KMS-11 (cell line): ENCODE results near the gene PCDHB13.
A peak's percentile ranks its signal among the peaks of the same experiment; 100 is the strongest.
"Not testable (repeated sequence)": the region's sequence is repeated elsewhere in the genome, so short reads cannot be mapped to it uniquely, and the experiment has no call there.

Experiments used
- H2AFZ ChIP-seq: fragments of 200-600 bp; sonication (generic); 2 replicates; pipeline ENCODE4 v1.6.1; 2016; ENCODE audit warnings: antibody characterized with exemption, mixed run types, low read depth
- H3K27ac ChIP-seq: fragments of 200-600 bp; sonication (generic); 2 replicates; pipeline ENCODE4 v1.6.1; 2016; ENCODE audit warnings: mild to moderate bottlenecking, mixed run types
- H3K27me3 ChIP-seq: fragments of 200-600 bp; sonication (generic); 2 replicates; pipeline ENCODE4 v1.6.1; 2017; ENCODE audit warnings: mild to moderate bottlenecking, low read depth, mixed run types, moderate library complexity; ENCODE audit not compliant: insufficient read depth
- H3K36me3 ChIP-seq: fragments of 200-600 bp; sonication (generic); 2 replicates; pipeline ENCODE4 v1.6.1; 2017; ENCODE audit warnings: mild to moderate bottlenecking, mixed run types; ENCODE audit not compliant: insufficient read depth
- H3K4me1 ChIP-seq: fragments of 200-600 bp; sonication (generic); 2 replicates; pipeline ENCODE4 v1.6.1; 2016; ENCODE audit warnings: mild to moderate bottlenecking, low read depth, mixed run types; ENCODE audit not compliant: poor library complexity, severe bottlenecking
- H3K4me2 ChIP-seq: fragments of 200-600 bp; sonication (generic); 2 replicates; pipeline ENCODE4 v1.7.0; 2016; ENCODE audit warnings: mild to moderate bottlenecking, mixed run types
- H3K4me3 ChIP-seq: fragments of 200-600 bp; sonication (generic); IDR thresholded peaks from 2 replicates; pipeline ENCODE4 v1.6.1; 2017; ENCODE audit warnings: low read depth, low read length, mixed read lengths; ENCODE audit not compliant: insufficient read depth
- H3K79me2 ChIP-seq: fragments of 200-600 bp; sonication (generic); 2 replicates; pipeline ENCODE4 v1.6.1; 2016; ENCODE audit warnings: low read depth, mixed run types; ENCODE audit not compliant: insufficient read depth
- H3K9ac ChIP-seq: fragments of 200-600 bp; sonication (generic); 2 replicates; pipeline ENCODE4 v1.6.1; 2016; ENCODE audit warnings: mild to moderate bottlenecking, mixed run types
- H4K20me1 ChIP-seq: fragments of 200-600 bp; sonication (generic); 2 replicates; pipeline ENCODE4 v1.6.1; 2016; ENCODE audit warnings: mild to moderate bottlenecking, mixed run types; ENCODE audit not compliant: insufficient read depth
- CTCF ChIP-seq: fragments of 200-600 bp; sonication (generic); conservative IDR thresholded peaks from 2 replicates; pipeline ENCODE4 v1.6.1; 2017; ENCODE audit warnings: low read depth, mild to moderate bottlenecking, antibody characterized with exemption, low read length, moderate library complexity, mixed read lengths

Gene PCDHB13

GRCh38 chr5:141180313-141180712 lies 33.4 kb upstream of the PCDHB13 start:
- no peak overlapping the region for H3K4me2 ChIP-seq
- no peak overlapping the region for H3K27ac ChIP-seq
- no peak overlapping the region for H2AFZ ChIP-seq
- H4K20me1 ChIP-seq: no peaks in the 10 kb centered on the region
- no peaks in the 10 kb centered on the region for H3K79me2 ChIP-seq
- no peak overlapping the region for H3K9ac ChIP-seq
- H3K36me3 ChIP-seq: no peaks in the 10 kb centered on the region
- no peaks in the 10 kb centered on the region for H3K27me3 ChIP-seq
- no peak for TF ChIP-seq CTCF
- H3K4me1 ChIP-seq: no peaks in the 10 kb centered on the region
- no peak overlapping the region for H3K4me3 ChIP-seq

GRCh38 chr5:141182248-141182647 lies 31.5 kb upstream of the PCDHB13 start, which contains the start of gene PCDHB16:
Gene PCDHB16 (plus strand): TSS chr5:141182387. CDS start chr5:141182560, 173 bp downstream.
- Histone ChIP-seq H3K79me2 (no peaks in the 10 kb centered on the region), H3K4me2 (no peak within 1 kb of the TSS), H3K4me1 (no peaks in the 10 kb centered on the region), H4K20me1 (no peaks in the 10 kb centered on the region), H3K4me3 (no peak within 1 kb of the TSS), H3K27me3 (no peaks in the 10 kb centered on the region), H3K9ac (no peak within 1 kb of the TSS), H3K27ac (no peak within 1 kb of the TSS), H2AFZ (no peak within 1 kb of the TSS), H3K36me3 (no peaks in the 10 kb centered on the region)
- TF ChIP-seq CTCF: no peak

GRCh38 chr5:141184117-141184855 lies 29.4 kb upstream of the PCDHB13 start:
- H2AFZ ChIP-seq, H3K4me1 ChIP-seq, H3K27ac ChIP-seq, H3K79me2 ChIP-seq, H3K4me2 ChIP-seq, H4K20me1 ChIP-seq, H3K4me3 ChIP-seq, H3K9ac ChIP-seq, H3K27me3 ChIP-seq, H3K36me3 ChIP-seq: not testable (repeated sequence)

GRCh38 chr5:141186897-141187512 lies 26.7 kb upstream of the PCDHB13 start, which contains the start of gene PCDHB9:
Gene PCDHB9 (plus strand): TSS chr5:141187161. CDS start chr5:141187319, 158 bp downstream.
- Histone ChIP-seq H2AFZ (no peak within 1 kb of the TSS), H3K27ac (no peak within 1 kb of the TSS), H3K9ac (no peak within 1 kb of the TSS), H3K4me1 (no peaks in the 10 kb centered on the region), H3K4me3 (no peak within 1 kb of the TSS), H4K20me1 (no peaks in the 10 kb centered on the region), H3K4me2 (no peak within 1 kb of the TSS), H3K27me3 (no peaks in the 10 kb centered on the region), H3K79me2 (no peaks in the 10 kb centered on the region), H3K36me3 (no peaks in the 10 kb centered on the region)
- TF ChIP-seq CTCF: peak; percentile 70; the same call in 1 of the 2 replicates

GRCh38 chr5:141188682-141189081 lies 25.0 kb upstream of the PCDHB13 start:
- H3K9ac ChIP-seq, H4K20me1 ChIP-seq, H3K4me1 ChIP-seq, H3K79me2 ChIP-seq, H2AFZ ChIP-seq, H3K36me3 ChIP-seq, H3K27ac ChIP-seq, H3K4me2 ChIP-seq, H3K4me3 ChIP-seq, H3K27me3 ChIP-seq: not testable (repeated sequence)

GRCh38 chr5:141189131-141189530 lies 24.6 kb upstream of the PCDHB13 start:
- H3K27ac ChIP-seq, H2AFZ ChIP-seq, H3K36me3 ChIP-seq, H4K20me1 ChIP-seq, H3K9ac ChIP-seq, H3K79me2 ChIP-seq, H3K4me1 ChIP-seq, H3K27me3 ChIP-seq, H3K4me2 ChIP-seq, H3K4me3 ChIP-seq: not testable (repeated sequence)
